Neuronal stem cell (in vitro differentiated cells): ENCODE data around the gene MORF4L1.

Source experiments
- DNase-seq: peaks from one replicate; pipeline ENCODE4 v3.0.0-alpha.2; 2013; ENCODE audit warnings: low spot score
- H2AFZ ChIP-seq: one replicate; pipeline ENCODE4 v1.6.1; 2013; ENCODE audit warnings: mild to moderate bottlenecking, low read length, inconsistent platforms
- H2AK5ac ChIP-seq: 2 replicates; pipeline ENCODE4 v1.6.1; 2013; ENCODE audit warnings: low read depth, mild to moderate bottlenecking, inconsistent platforms, low read length, moderate library complexity, mixed read lengths
- H2BK120ac ChIP-seq: 2 replicates; pipeline ENCODE4 v1.6.1; 2013; ENCODE audit warnings: low read depth, mild to moderate bottlenecking, inconsistent platforms, low read length, moderate library complexity, mixed read lengths
- H2BK12ac ChIP-seq: one replicate; pipeline ENCODE4 v1.6.1; 2013; ENCODE audit warnings: low read length, inconsistent platforms
- H2BK15ac ChIP-seq: 2 replicates; pipeline ENCODE4 v1.6.1; 2013; ENCODE audit warnings: mild to moderate bottlenecking, low read length, inconsistent platforms, mixed read lengths
- H2BK5ac ChIP-seq: one replicate; pipeline ENCODE4 v1.6.1; 2013; ENCODE audit warnings: inconsistent platforms, mild to moderate bottlenecking, low read length, moderate library complexity
- H3K14ac ChIP-seq: one replicate; pipeline ENCODE4 v1.6.1; 2013; ENCODE audit warnings: low read length, inconsistent platforms
- H3K18ac ChIP-seq: 2 replicates; pipeline ENCODE4 v1.6.1; 2013; ENCODE audit warnings: low read length, inconsistent platforms
- H3K23ac ChIP-seq: 2 replicates; pipeline ENCODE4 v1.6.1; 2013; ENCODE audit warnings: low read depth, mild to moderate bottlenecking, mixed read lengths, low read length, inconsistent platforms; ENCODE audit not compliant: poor library complexity
- H3K27ac ChIP-seq: replicated peaks from 3 replicates; pipeline ENCODE4 v1.5.1; 2013; ENCODE audit warnings: low read length, inconsistent platforms
- H3K27me3 ChIP-seq, 3 experiments: 2 replicates each; pipeline ENCODE4 v1.6.1; 2013; ENCODE audit warnings: low read length in 3 of 3, mild to moderate bottlenecking in 2 of 3, inconsistent platforms in 1 of 3, low read depth in 1 of 3, mixed read lengths in 1 of 3, moderate library complexity in 1 of 3; ENCODE audit not compliant: control insufficient read depth in 3 of 3, insufficient read depth in 3 of 3
- H3K36me3 ChIP-seq, 2 donors: replicated peaks in 1 of 2; 2 replicates each; pipeline ENCODE4 v1.6.1; 2013; ENCODE audit warnings: low read length in 2 of 2; ENCODE audit not compliant: control insufficient read depth in 2 of 2, insufficient read depth in 2 of 2
- H3K4ac ChIP-seq: 2 replicates; pipeline ENCODE4 v1.6.1; 2013; ENCODE audit warnings: inconsistent platforms, mild to moderate bottlenecking, low read length, moderate library complexity
- H3K4me1 ChIP-seq, 2 donors: 1 replicate in 1 of 2; 2 replicates in 1 of 2; pipeline ENCODE4 v1.6.1; 2013; ENCODE audit warnings: low read length in 2 of 2, low read depth in 1 of 2; ENCODE audit not compliant: control insufficient read depth in 2 of 2, insufficient read depth in 1 of 2
- H3K4me2 ChIP-seq: one replicate; pipeline ENCODE4 v1.6.1; 2013; ENCODE audit warnings: mild to moderate bottlenecking, low read length, inconsistent platforms; ENCODE audit not compliant: insufficient read depth, poor library complexity, severe bottlenecking
- H3K4me3 ChIP-seq, 2 donors: 2 replicates each; pipeline ENCODE4 v1.5.1; 2013; ENCODE audit warnings: low read length in 2 of 2, mild to moderate bottlenecking in 2 of 2, inconsistent platforms in 1 of 2, moderate library complexity in 1 of 2
- H3K79me1 ChIP-seq: one replicate; pipeline ENCODE4 v1.6.1; 2013; ENCODE audit warnings: low read depth, mild to moderate bottlenecking, inconsistent platforms, low read length, moderate library complexity
- H3K9ac ChIP-seq: one replicate; pipeline ENCODE4 v1.6.1; 2013; ENCODE audit warnings: mild to moderate bottlenecking, low read depth, low read length, inconsistent platforms; ENCODE audit not compliant: poor library complexity
- H3K9me3 ChIP-seq, 2 donors: replicated peaks in 1 of 2; 2 replicates each; pipeline versions ENCODE3 to v1.6.1; 2013; ENCODE audit warnings: low read length in 2 of 2, mild to moderate bottlenecking in 2 of 2, inconsistent platforms in 1 of 2, low read depth in 1 of 2, mixed read lengths in 1 of 2, moderate library complexity in 1 of 2; ENCODE audit not compliant: control insufficient read depth in 2 of 2, insufficient read depth in 1 of 2
- H4K8ac ChIP-seq: one replicate; pipeline ENCODE4 v1.6.1; 2013; ENCODE audit warnings: low read depth, mild to moderate bottlenecking, inconsistent platforms, low read length, moderate library complexity
- H4K91ac ChIP-seq: one replicate; pipeline ENCODE4 v1.6.1; 2013; ENCODE audit warnings: low read length, low read depth, mild to moderate bottlenecking, inconsistent platforms; ENCODE audit not compliant: poor library complexity
- WGBS, 2 donors: extraction: QIAGEN DNeasy Blood & Tissue Kit; methylation state at CpG; one replicate each; pipeline ENCODE4 v1.1.7; 2013; ENCODE audit warnings: missing lambda C conversion rate in 2 of 2, mixed read lengths in 1 of 2; ENCODE audit not compliant: insufficient read length in 2 of 2, insufficient replicate concordance in 1 of 2; ENCODE audit errors: extremely low coverage in 2 of 2; 5-methylcytosine and 5-hydroxymethylcytosine counted together

MORF4L1 gene

GRCh38 chr15:78912316-78912715, 39.6 kb downstream of the MORF4L1 start:
- H3K27ac ChIP-seq = no peak overlapping the region
- H2BK120ac ChIP-seq = no peak overlapping the region
- H3K4me3 ChIP-seq = no peak overlapping the region
- H2AK5ac ChIP-seq = no peak overlapping the region
- no peaks in the 10 kb centered on the region for H3K4me1 ChIP-seq
- no peak overlapping the region for H2AFZ ChIP-seq
- H4K91ac ChIP-seq = no peak overlapping the region
- H2BK5ac ChIP-seq = no peak overlapping the region
- H3K36me3 ChIP-seq = peaks cover 24 to 81% of the 10 kb centered on the region in 2 donors
- no peak overlapping the region for H4K8ac ChIP-seq
- H3K4ac ChIP-seq = no peak overlapping the region
- no peak overlapping the region for H2BK15ac ChIP-seq
- no peak for DNase-seq
- no peak overlapping the region for H3K4me2 ChIP-seq
- no peaks in the 10 kb centered on the region for H3K9me3 ChIP-seq
- no CpG with 5 or more reads among the region's 2 CpGs for WGBS, 2 donors
- no peak overlapping the region for H3K14ac ChIP-seq
- no peaks in the 10 kb centered on the region for H3K27me3 ChIP-seq
- no peak overlapping the region for H3K18ac ChIP-seq
- no peak overlapping the region for H2BK12ac ChIP-seq
- H3K79me1 ChIP-seq = peaks cover 2% of the 10 kb centered on the region
- no peak overlapping the region for H3K23ac ChIP-seq
- H3K9ac ChIP-seq = no peak overlapping the region

DNA sequence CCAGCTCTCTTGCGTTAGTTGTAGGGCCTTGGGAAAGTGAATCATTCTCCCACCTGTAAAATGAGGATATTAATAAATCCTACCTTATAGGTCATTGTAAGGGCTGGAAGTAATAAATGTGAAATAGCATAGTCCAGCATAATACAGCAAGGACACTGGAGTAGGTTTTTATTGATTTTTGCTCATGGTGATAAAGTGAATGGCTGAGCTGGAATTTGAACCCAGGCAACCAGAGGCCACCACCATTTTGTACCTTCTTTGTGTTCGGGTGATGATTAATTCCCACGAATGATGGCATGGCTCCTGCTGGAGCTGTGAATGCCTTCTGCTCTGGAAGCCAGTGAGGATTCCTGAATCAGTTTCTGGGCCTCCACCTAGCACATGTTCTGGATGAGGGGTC, 40.3 kb downstream of the MORF4L1 start:
- Histone ChIP-seq H2BK5ac (no peak overlapping the region), H3K23ac (no peak overlapping the region), H3K9ac (no peak overlapping the region), H3K4me2 (no peak overlapping the region), H4K91ac (no peak overlapping the region), H3K36me3 (peaks cover 25 to 81% of the 10 kb centered on the region in 2 donors), H3K27me3 (no peaks in the 10 kb centered on the region), H2BK120ac (no peak overlapping the region), H3K14ac (no peak overlapping the region), H4K8ac (no peak overlapping the region), H3K27ac (no peak overlapping the region), H2BK15ac (no peak overlapping the region), H3K18ac (no peak overlapping the region), H3K9me3 (no peaks in the 10 kb centered on the region), H3K79me1 (peaks cover 2% of the 10 kb centered on the region), H3K4me3 (no peak overlapping the region), H3K4me1 (no peaks in the 10 kb centered on the region), H2BK12ac (no peak overlapping the region), H3K4ac (no peak overlapping the region), H2AK5ac (no peak overlapping the region), H2AFZ (no peak overlapping the region)
- no peak for DNase-seq
- no CpG with 5 or more reads among the region's 3 CpGs for WGBS, 2 donors

GRCh38 chr15:78914027-78914764, 41.5 kb downstream of the MORF4L1 start:
- H3K23ac ChIP-seq = peak overlapping the region; percentile 68
- H4K8ac ChIP-seq = no peak overlapping the region
- H2BK120ac ChIP-seq = no peak overlapping the region
- no peaks in the 10 kb centered on the region for H3K27me3 ChIP-seq
- no peak overlapping the region for H2BK15ac ChIP-seq
- no peak for DNase-seq
- no peaks in the 10 kb centered on the region for H3K9me3 ChIP-seq
- no CpG with 5 or more reads among the region's 13 CpGs for WGBS, 2 donors
- no peak overlapping the region for H3K18ac ChIP-seq
- H4K91ac ChIP-seq = no peak overlapping the region
- no peak overlapping the region for H3K4me2 ChIP-seq
- H3K4me3 ChIP-seq = no peak overlapping the region
- H3K14ac ChIP-seq = no peak overlapping the region
- H3K36me3 ChIP-seq = peaks cover 22 to 81% of the 10 kb centered on the region in 2 donors
- no peak overlapping the region for H3K9ac ChIP-seq
- no peak overlapping the region for H3K4ac ChIP-seq
- H2AFZ ChIP-seq = no peak overlapping the region
- no peak overlapping the region for H3K27ac ChIP-seq
- peak overlapping the region; percentile 43 for H2BK5ac ChIP-seq
- no peaks in the 10 kb centered on the region for H3K4me1 ChIP-seq
- H2AK5ac ChIP-seq = no peak overlapping the region
- peaks cover 2% of the 10 kb centered on the region for H3K79me1 ChIP-seq
- no peak overlapping the region for H2BK12ac ChIP-seq

- H3K4me2 ChIP-seq = no peak overlapping the region
- no peak overlapping the region for H3K23ac ChIP-seq
- H3K14ac ChIP-seq = no peak overlapping the region
- H2BK5ac ChIP-seq = no peak overlapping the region
- H2BK120ac ChIP-seq = no peak overlapping the region
- H2BK15ac ChIP-seq = no peak overlapping the region
- H3K27ac ChIP-seq = no peak overlapping the region
- H3K27me3 ChIP-seq = no peaks in the 10 kb centered on the region
- no peak for DNase-seq
- H4K91ac ChIP-seq = no peak overlapping the region
- H4K8ac ChIP-seq = no peak overlapping the region
- no peak overlapping the region for H2AFZ ChIP-seq
- no peaks in the 10 kb centered on the region for H3K4me1 ChIP-seq
- peaks cover 20 to 81% of the 10 kb centered on the region in 2 donors for H3K36me3 ChIP-seq
- WGBS, 2 donors = no CpG with 5 or more reads among the region's 12 CpGs
- H3K9ac ChIP-seq = no peak overlapping the region
- no peaks in the 10 kb centered on the region for H3K79me1 ChIP-seq
- no peak overlapping the region for H2BK12ac ChIP-seq
- H3K9me3 ChIP-seq = no peaks in the 10 kb centered on the region
- no peak overlapping the region for H2AK5ac ChIP-seq
- no peak overlapping the region for H3K18ac ChIP-seq
- no peak overlapping the region for H3K4me3 ChIP-seq
- no peak overlapping the region for H3K4ac ChIP-seq
Measured at GRCh38 chr15:78915341-78916087, 42.8 kb downstream of the MORF4L1 start.
